AG04450 (cell line): ENCODE data around the gene ANKS1B. TPM values are rescaled to one million over a fixed set of nuclear protein-coding genes. Genes with fewer than 3 reads are reported as not detected.

Experiments used
- CTCF ChIA-PET: fragments of 300-600, 350-600 bp; formaldehyde crosslinking; extraction: SDS; loops from one replicate; lab custom pipeline; 2022; ENCODE audit warnings: antibody characterized with exemption, inconsistent platforms; lab: Charles Lee
- POLR2A ChIA-PET: fragments of 350-600 bp; formaldehyde crosslinking; extraction: SDS; loops from one replicate; lab custom pipeline; 2021; ENCODE audit warnings: antibody characterized with exemption, inconsistent platforms; lab: Yijun Ruan, JAX
- DNase-seq: peaks from one replicate; pipeline ENCODE4 v3.0.0-alpha.2; 2011; ENCODE audit warnings: low read depth, low spot score
- H3K27ac ChIP-seq: one replicate; pipeline ENCODE4 v1.5.1; 2012; ENCODE audit warnings: low read depth, low read length, control low read depth
- H3K27me3 ChIP-seq: one replicate; pipeline ENCODE4 v1.6.0; 2012; ENCODE audit warnings: low read length; ENCODE audit not compliant: control insufficient read depth, insufficient read depth
- H3K4me3 ChIP-seq: 2 replicates; pipeline ENCODE4 v1.5.1; 2011; ENCODE audit warnings: mild to moderate bottlenecking, low read depth, low read length, control low read depth
- H3K9me3 ChIP-seq: 2 replicates; pipeline ENCODE4 v1.5.1; 2012; ENCODE audit warnings: low read length; ENCODE audit not compliant: control insufficient read depth, insufficient read depth
- CTCF ChIP-seq: IDR thresholded peaks from 2 replicates; pipeline ENCODE4 v1.5.1; 2011; ENCODE audit warnings: low read depth, low read length, control low read depth, inconsistent platforms
- polyA plus RNA-seq: library from polyadenylated mRNA; depleted of rRNA; stranded (reverse); fragments of >200 nt; gene quantifications from 2 replicates; pipeline ENCODE4 v1.2.3, GENCODE V29; 2011

The ANKS1B gene
- polyA plus RNA-seq, 1 experiment = 0.22 TPM

GRCh38 chr12:99435095-99435791, 549.5 kb downstream of the ANKS1B start:
- no peak for TF ChIP-seq CTCF
- no peak for DNase-seq
- CTCF ChIA-PET = no interaction called here
- POLR2A ChIA-PET = no interaction called here
- H3K27ac ChIP-seq = no peak overlapping the region
- no peaks in the 10 kb centered on the region for H3K9me3 ChIP-seq
- no peak overlapping the region for H3K4me3 ChIP-seq
- no peaks in the 10 kb centered on the region for H3K27me3 ChIP-seq

- CTCF ChIA-PET = no interaction called here
- Histone ChIP-seq H3K9me3 (no peaks in the 10 kb centered on the region; the same call in 1 of the 2 replicates), H3K4me3 (no peak overlapping the region), H3K27ac (no peak overlapping the region), H3K27me3 (no peaks in the 10 kb centered on the region)
- TF ChIP-seq CTCF = no peak
- POLR2A ChIA-PET = no interaction called here
- no peak for DNase-seq
These were observed 551.6 kb downstream of the ANKS1B start for GRCh38 chr12:99433155-99433554.

GRCh38 chr12:99431203-99431602, 553.5 kb downstream of the ANKS1B start:
- Histone ChIP-seq H3K9me3 (no peaks in the 10 kb centered on the region; the same call in 1 of the 2 replicates), H3K27me3 (no peaks in the 10 kb centered on the region), H3K27ac (no peak overlapping the region), H3K4me3 (no peak overlapping the region)
- ChIA-PET CTCF (no interaction called here), POLR2A (no interaction called here)
- DNase-seq = no peak
- no peak for TF ChIP-seq CTCF

GRCh38 chr12:99427104-99427503, 557.6 kb downstream of the ANKS1B start:
- POLR2A ChIA-PET = no interaction called here
- DNase-seq = no peak
- Histone ChIP-seq H3K27ac (no peak overlapping the region), H3K27me3 (no peaks in the 10 kb centered on the region), H3K9me3 (no peaks in the 10 kb centered on the region; the same call in 1 of the 2 replicates), H3K4me3 (no peak overlapping the region)
- CTCF ChIA-PET = no interaction called here
- TF ChIP-seq CTCF = no peak

GRCh38 chr12:99418379-99418778, 566.4 kb downstream of the ANKS1B start:
- Histone ChIP-seq H3K4me3 (no peak overlapping the region), H3K9me3 (peaks cover 3% of the 10 kb centered on the region; the same call in 1 of the 2 replicates), H3K27ac (no peak overlapping the region), H3K27me3 (no peaks in the 10 kb centered on the region)
- CTCF ChIA-PET = no interaction called here
- TF ChIP-seq CTCF = no peak
- no peak for DNase-seq
- POLR2A ChIA-PET = no interaction called here
